ENCODE measurements around the gene ZNF619. TPM values are rescaled to one million over a fixed set of nuclear protein-coding genes. Genes with fewer than 3 reads are reported as not detected.

Gene ZNF619
- total and polyA plus RNA-seq, 9 of the 15 experiments (the other 6 are each of a cell fraction or from before 2014, with no cell fraction given) = 1.3 to 9.1 (median 6.3) TPM

DNA sequence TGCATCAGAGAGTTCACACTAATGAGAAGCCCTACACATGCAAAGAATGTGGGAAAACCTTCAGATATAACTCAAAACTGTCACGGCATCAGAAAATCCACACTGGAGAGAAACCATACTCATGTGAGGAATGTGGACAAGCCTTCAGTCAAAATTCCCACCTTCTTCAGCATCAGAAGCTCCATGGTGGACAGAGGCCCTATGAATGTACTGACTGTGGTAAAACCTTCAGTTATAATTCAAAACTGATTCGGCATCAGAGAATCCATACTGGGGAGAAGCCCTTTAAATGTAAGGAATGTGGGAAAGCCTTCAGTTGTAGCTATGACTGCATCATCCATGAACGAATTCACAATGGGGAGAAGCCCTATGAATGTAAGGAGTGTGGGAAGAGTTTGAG, 10.2 kb downstream of the ZNF619 start:
- no peaks in the 10 kb centered on the region for H3K27me3 ChIP-seq (ENCODE audit: control insufficient read depth in 2 of 2, insufficient read depth in 2 of 2, low read length in 2 of 2)
- H3K9me3 ChIP-seq (replicated peaks; ENCODE audit: control insufficient read depth, insufficient read depth, low read depth, low read length) = peaks cover 16% of the 10 kb centered on the region
- no TSS peak for BruUV-seq (replicated peaks)
- H3K27ac ChIP-seq (ENCODE audit: extremely low read depth, low read depth, low read length) = no peak overlapping the region
- no peaks in the 10 kb centered on the region for H3K79me2 ChIP-seq (ENCODE audit: control insufficient read depth, insufficient read depth, low read length)
- no peaks in the 10 kb centered on the region for H3K9me1 ChIP-seq (ENCODE audit: control insufficient read depth, insufficient read depth, low read length)
- no peaks in the 10 kb centered on the region for H4K20me1 ChIP-seq (replicated peaks; ENCODE audit: control insufficient read depth, insufficient read depth, low read length)
- in situ Hi-C loops (cut with MboI) = no loop called here
- no peaks in the 10 kb centered on the region for H3K4me1 ChIP-seq (replicated peaks in 1 of 2; ENCODE audit: control insufficient read depth in 2 of 2, insufficient read depth in 2 of 2, low read length in 2 of 2)
- CTCF ChIA-PET (ENCODE audit: low intra/inter-chr PET ratio) = no interaction called here
- no peak for DNase-seq (ENCODE audit: extremely low read depth in 1 of 4, low spot score in 3 of 4)
- WGBS (ENCODE audit: insufficient coverage, low coverage, missing lambda C conversion rate) = 70% methylated on average over 3 of the region's 3 CpGs
- H2AFZ ChIP-seq (ENCODE audit: low read depth, low read length) = no peak overlapping the region
- H3K9ac ChIP-seq (ENCODE audit: insufficient read depth in 1 of 2, low read depth in 2 of 2, low read length in 2 of 2) = no peak overlapping the region
- ATAC-seq = no peak
- TF ChIP-seq TEAD1 (CRISPR knock-in tag; IDR thresholded peaks at IDR 0.05) (peak in 1 of 2 experiments; percentile 43; a peak in 1 of 4 replicates), RBM25 (IDR thresholded peaks at IDR 0.05; ENCODE audit: low read depth, low read length, severe bottlenecking) (peak; percentile 32), TRIM24 (IDR thresholded peaks at IDR 0.05) (peak in 1 of 2 experiments; percentile 56; a peak in 1 of 4 replicates), CBX5 (IDR thresholded peaks at IDR 0.05; ENCODE audit: borderline replicate concordance, low read depth) (peak; percentile 11; the same call in 1 of the 2 replicates), ZNF239 (CRISPR knock-in tag; IDR thresholded peaks at IDR 0.05) (no peak), ZEB2 (IDR thresholded peaks at IDR 0.05) (no peak), TEAD4 (IDR thresholded peaks at IDR 0.05; ENCODE audit: low read length) (peak; percentile 19; the same call in 1 of the 2 replicates), TEAD4 (CRISPR knock-in tag; IDR thresholded peaks at IDR 0.05; ENCODE audit: borderline replicate concordance) (no peak), TRIM28 (IDR thresholded peaks at IDR 0.05) (peak; percentile 97), XRCC3 (IDR thresholded peaks at IDR 0.05) (peak; percentile 74; the same call in 1 of the 2 replicates), CBX3 (IDR thresholded peaks at IDR 0.05; ENCODE audit: borderline replicate concordance in 1 of 2, low read length in 2 of 2) (peak in 1 of 2 experiments; percentile 90; a peak in 2 of 3 replicates), ZNF75A (CRISPR knock-in tag; IDR thresholded peaks at IDR 0.05) (peak; percentile 97)
- TF ChIP-seq, protein P1, sequence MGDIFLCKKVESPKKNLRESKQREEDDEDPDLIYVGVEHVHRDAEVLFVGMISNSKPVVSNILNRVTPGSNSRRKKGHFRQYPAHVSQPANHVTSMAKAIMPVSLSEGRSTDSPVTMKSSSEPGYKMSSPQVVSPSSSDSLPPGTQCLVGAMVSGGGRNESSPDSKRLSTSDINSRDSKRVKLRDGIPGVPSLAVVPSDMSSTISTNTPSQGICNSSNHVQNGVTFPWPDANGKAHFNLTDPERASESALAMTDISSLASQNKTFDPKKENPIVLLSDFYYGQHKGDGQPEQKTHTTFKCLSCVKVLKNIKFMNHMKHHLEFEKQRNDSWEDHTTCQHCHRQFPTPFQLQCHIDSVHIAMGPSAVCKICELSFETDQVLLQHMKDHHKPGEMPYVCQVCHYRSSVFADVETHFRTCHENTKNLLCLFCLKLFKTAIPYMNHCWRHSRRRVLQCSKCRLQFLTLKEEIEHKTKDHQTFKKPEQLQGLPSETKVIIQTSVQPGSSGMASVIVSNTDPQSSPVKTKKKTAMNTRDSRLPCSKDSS (IDR thresholded peaks at IDR 0.05; ENCODE audit: low read depth, partially characterized antibody) = peak; percentile 86
- TF ChIP-seq, protein P2, sequence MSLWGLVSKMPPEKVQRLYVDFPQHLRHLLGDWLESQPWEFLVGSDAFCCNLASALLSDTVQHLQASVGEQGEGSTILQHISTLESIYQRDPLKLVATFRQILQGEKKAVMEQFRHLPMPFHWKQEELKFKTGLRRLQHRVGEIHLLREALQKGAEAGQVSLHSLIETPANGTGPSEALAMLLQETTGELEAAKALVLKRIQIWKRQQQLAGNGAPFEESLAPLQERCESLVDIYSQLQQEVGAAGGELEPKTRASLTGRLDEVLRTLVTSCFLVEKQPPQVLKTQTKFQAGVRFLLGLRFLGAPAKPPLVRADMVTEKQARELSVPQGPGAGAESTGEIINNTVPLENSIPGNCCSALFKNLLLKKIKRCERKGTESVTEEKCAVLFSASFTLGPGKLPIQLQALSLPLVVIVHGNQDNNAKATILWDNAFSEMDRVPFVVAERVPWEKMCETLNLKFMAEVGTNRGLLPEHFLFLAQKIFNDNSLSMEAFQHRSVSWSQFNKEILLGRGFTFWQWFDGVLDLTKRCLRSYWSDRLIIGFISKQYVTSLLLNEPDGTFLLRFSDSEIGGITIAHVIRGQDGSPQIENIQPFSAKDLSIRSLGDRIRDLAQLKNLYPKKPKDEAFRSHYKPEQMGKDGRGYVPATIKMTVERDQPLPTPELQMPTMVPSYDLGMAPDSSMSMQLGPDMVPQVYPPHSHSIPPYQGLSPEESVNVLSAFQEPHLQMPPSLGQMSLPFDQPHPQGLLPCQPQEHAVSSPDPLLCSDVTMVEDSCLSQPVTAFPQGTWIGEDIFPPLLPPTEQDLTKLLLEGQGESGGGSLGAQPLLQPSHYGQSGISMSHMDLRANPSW (CRISPR knock-in tag; IDR thresholded peaks at IDR 0.05) = no peak
- intact Hi-C loops (cut with micrococcal nuclease) = no loop called here
- POLR2A ChIA-PET = interaction anchor here (0.5 to 1.5 kb wide), 4 partner anchors 30 to 146 kb away, joined by 3 to 4 read pairs (median 3); partner anchors contain the start of genes RPL14 and ZNF621
- peaks cover 40% of the 10 kb centered on the region for H3K36me3 ChIP-seq (ENCODE audit: control insufficient read depth, insufficient read depth, low read length)
- no peak overlapping the region for H3K4me3 ChIP-seq
- H3K4me2 ChIP-seq (ENCODE audit: insufficient read depth, low read length) = no peak overlapping the region
- no peak for FAIRE-seq

Measured in K562 (cell line).